Stimulated activated CD4-positive, alpha-beta T cell treated with anti-CD3 and anti-CD28 coated beads, Interleukin-4, amount 100 ng/mL, for 1 hour (primary cell): ENCODE measurements around the gene BTBD16.

Experiments used
- DNase-seq: peaks from one replicate; pipeline ENCODE4 v3.0.0-alpha.2; 2020

Gene BTBD16

DNA sequence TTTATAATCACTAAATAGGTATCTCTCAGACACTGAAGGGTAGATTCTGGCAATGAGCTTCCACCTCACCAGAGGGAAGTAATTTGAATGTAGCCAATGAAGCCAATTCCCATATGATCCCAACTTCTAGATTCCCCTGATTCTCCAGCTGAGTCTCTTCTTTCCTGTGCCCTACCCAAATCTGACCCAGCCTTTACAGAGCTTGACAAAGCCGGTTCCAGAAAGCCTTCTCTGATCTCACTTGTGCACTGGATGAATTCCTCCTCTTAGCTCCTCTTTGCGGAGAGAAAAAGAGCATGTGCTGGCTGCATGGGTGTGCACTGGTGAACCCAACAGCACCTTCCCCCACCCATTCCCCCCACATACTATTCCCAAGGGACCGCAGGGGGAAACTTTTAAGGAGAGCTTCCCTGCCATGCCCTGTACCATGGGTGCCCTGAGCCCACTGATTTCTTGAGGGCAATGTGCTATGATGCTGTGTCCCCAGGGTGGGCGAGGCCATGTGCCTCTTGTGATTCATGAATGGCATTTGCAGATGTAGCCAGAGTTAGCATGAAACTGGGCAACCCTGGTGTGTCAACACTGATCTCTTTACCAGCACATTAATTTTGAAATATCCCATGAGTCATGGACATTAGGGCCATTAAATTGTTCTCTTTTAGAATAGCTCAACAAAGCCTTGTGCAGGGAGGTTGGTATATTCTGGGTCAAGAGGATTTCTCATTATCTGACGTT is 53.0 kb downstream of the BTBD16 start:
- DNase-seq, result no peak

GRCh38 chr10:122325235-122325634 is 54.1 kb downstream of the BTBD16 start:
- no peak for DNase-seq

- no peak for DNase-seq
Observed at GRCh38 chr10:122326385-122326784, 55.3 kb downstream of the BTBD16 start.

DNA sequence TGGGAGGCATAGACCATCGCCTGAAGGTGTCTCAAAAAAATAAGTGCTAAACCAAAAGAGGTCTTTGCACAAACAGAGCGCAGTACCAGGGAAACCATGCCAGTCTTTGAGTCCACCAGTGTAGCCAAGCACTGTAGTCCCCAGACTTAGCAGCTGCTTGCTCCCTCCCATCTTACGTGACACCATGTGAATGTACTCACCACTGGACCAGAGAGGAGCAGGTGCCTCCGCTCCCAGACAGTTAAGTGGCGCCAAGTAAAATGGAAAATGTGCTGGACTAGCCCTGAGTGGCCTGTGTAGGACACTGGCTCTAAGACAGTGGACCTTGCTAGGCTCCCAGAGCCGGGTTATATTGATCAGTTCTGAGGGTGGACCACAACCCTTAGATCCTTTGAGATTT is 55.7 kb downstream of the BTBD16 start:
- DNase-seq, result no peak

DNA sequence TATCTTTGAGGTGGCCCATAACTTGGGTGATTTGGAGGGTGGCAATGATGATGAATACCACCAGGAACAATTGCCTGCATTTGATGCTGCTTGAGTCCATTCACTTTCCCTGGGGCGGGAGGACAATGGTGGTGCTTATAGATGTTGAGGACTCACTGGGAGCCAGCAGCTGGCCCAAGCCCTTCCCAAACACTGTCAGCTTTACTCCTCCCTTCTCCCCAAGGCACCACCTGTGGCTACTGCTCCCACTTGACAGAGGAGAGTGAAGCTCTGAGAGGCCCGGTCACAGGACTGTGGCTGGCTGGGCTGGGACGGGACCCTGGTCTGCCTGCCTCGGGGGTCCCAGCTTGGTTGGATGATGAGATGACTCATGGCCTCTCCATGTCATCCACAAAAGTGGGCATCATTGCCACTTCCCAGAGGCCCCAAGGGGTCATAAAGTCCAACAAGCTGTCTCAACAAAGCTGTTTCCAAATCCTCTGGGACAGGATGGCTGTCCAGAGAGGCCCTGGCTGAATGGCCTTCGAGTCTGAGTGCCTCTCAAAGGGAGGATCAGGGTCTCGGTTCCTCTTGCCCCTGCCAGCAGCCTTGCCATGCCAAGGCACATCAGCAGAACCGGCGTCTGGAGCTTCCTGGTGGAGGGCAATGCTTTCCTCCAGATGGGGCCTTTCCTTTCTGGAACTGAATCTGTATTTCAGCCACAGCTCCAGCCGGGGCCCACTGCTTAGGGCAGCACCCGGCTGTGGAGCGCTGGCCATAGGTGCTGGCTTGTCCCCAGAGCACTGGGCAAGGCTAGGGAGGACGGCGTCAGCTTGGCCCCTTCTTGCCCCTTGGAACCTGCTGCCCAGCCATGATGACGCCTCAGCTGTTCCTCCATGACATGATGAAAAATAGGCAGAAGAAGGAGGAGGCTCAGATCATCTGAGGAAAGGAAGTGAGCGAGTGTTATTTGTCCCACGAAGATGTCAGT is 56.4 kb downstream of the BTBD16 start:
- DNase-seq, result no peak

DNA sequence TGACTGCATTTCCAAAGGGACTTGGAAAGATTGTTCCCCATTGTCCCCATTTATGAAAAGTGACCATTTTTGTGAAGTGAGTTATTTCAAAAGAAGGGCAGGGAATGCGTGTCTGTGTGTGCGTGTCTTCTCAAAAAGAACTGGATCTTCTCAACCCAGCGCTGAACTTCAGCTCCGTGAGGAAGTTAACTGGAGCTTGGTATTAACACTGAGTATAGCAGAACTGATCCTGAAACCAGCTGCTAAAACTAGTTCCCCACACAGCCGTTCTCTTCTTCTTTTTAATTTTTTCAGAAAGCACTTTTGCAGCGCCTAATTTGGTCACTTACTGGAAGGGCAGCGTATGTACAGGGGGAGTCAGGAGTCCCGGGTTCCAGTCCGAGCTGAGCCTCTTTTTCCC is 57.6 kb downstream of the BTBD16 start:
- no peak for DNase-seq

DNA sequence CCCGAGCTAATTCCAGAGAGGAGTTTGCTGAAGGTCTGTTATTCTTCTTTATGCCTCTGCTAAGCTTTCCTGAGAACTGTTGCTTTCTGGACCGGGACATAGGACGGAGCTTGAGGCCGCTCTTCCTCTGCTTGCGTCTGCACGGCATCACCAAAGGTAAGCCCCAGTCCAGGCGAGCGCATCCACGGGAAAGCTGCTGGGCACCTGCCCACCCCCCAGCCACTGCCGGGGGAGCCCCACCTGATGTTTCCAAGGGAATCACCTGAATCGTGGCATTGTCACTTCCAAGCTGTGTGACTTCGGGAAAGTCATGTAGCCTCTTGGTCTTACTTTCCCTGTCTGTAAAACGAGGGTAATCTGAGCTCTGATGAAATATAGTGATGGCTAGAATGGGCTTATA is 58.3 kb downstream of the BTBD16 start:
- no peak for DNase-seq

DNA sequence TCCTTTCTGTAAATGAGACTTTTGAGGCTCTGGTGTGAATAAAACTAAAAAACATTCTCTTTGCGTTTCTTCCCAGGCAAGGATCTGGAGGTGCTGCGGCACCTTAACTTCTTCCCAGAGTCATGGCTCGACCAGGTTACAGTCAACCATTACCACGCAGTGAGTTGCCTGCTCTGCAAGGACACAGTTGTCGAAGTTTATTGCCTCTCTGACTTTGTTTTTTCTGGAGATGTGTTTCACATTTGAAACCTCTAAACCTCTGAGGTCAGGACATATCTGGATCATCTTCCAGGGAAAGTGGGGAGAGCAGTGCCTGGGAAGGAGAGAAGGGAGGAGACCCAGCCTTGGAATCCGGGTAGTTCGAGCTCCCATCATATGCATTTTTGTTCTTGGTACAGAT is 60.0 kb downstream of the BTBD16 start:
- DNase-seq, result no peak

DNA sequence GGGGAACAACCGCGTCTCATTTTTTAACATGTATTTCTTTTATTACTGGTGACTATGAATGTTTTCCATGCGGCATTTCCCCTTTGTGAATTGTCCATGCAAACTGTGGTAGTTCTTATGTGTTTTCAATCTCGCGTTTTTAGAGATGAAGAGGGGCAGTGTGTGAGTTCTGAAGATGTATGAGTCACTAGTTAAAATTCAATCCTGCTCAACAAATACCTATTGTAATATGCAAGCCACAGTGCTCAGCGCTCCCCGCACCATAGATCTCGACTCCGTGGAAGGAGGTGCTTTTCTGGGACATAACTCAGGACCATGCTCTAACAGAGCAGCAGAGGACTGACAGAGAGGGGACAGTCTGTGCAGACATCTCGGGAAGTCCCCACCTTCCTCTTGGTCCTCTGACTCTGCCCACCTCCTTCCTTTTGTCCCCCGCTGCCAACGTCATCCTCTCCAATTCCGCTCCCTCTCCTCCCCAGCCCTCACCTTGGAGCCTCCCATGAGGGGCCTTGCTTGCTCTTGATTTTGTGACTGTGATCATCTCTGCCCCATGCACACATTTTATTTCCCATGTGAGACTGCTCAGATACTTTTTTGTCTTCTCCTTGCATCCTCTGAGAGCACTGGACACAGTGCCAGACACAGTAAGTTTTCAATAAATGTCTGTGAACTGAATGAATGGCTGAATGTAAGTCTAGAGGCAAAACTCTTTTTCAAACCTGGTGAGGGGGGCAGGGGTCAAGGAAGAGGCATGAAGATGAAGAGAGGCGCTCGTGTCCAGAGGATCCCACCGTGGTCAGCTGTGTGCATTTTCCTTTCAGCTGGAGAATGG is 60.7 kb downstream of the BTBD16 start:
- DNase-seq, result no peak

DNA sequence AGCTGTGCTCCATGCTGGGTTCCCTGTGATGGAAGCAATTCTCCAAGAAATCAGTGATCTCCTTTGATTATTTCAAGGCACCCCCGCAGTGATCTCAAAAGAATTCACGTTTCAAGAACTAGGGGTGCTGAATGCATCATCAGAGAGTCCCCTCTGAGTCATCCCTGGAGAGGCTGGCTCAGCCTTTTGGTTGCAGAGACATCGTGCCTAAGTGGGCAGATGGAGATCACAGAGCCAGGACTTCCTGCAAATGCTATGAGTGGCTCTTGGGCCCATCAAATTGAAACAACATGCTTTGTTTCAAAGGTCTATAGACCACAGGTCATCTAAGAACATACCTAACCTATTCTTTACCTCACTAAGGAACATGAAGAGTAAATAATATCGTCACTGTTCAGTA is 61.9 kb downstream of the BTBD16 start:
- DNase-seq, result no peak

DNA sequence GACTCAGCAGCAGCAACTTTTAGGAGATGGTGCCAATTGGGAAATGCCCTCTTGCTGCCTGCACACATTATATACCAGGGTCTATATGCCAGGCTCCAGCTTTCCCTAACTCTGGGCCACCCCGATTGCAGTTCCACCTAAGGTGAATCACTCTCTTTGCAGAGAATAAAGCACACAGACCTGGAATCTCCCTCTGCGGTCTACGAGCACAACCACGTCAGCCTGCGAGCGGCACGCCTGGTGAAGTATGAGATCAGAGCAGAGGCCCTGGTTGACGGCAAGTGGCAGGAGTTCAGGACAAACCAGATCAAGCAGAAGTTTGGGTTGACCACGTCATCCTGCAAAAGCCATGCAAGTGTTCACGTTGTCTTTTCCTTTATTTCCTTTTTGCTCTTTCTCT is 65.2 kb downstream of the BTBD16 start:
- no peak for DNase-seq

- no peak for DNase-seq
Observed at GRCh38 chr10:122336961-122337360, 65.9 kb downstream of the BTBD16 start.

- no peak for DNase-seq
Observed at GRCh38 chr10:122338609-122339441, 67.7 kb downstream of the BTBD16 start.

GRCh38 chr10:122341141-122341810 is 70.2 kb downstream of the BTBD16 start:
- no peak for DNase-seq

GRCh38 chr10:122342293-122343134 is 71.4 kb downstream of the BTBD16 start:
- peak; percentile 47 for DNase-seq

DNA sequence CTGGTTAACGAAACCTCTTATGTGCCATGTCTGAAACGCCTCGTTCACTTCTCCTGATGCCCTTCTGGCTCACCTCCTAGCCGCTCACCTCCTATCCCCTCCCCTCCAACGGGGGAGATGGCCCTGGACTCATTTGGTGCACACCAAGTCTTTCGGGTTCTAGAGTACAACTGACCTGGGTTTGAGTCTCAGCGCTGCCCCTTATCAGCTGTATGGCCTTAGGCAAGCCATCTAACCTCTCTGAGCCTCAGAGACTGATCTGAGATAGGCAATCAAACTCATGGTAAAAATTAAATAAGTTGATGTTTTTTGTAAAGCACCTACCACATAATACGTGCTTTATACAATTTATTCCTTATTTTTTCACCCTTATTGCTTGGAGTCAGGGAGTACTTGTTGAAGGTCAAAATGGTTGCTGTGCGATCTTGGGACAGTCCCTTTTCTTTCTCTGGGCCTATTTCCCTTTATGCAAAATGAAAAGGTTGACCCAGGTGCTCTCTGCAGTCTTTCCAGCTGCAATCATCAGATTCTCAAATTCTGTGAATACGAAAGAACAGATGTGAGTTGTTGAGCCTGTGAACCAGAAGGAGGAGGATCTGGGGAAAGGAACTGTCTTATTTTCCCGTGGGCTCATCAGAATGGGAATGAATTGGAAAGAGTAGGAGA is 72.2 kb downstream of the BTBD16 start:
- no peak for DNase-seq

GRCh38 chr10:122343936-122344335 is 72.8 kb downstream of the BTBD16 start:
- DNase-seq, result no peak

- no peak for DNase-seq
Observed at GRCh38 chr10:122344741-122345258, 73.7 kb downstream of the BTBD16 start.

DNA sequence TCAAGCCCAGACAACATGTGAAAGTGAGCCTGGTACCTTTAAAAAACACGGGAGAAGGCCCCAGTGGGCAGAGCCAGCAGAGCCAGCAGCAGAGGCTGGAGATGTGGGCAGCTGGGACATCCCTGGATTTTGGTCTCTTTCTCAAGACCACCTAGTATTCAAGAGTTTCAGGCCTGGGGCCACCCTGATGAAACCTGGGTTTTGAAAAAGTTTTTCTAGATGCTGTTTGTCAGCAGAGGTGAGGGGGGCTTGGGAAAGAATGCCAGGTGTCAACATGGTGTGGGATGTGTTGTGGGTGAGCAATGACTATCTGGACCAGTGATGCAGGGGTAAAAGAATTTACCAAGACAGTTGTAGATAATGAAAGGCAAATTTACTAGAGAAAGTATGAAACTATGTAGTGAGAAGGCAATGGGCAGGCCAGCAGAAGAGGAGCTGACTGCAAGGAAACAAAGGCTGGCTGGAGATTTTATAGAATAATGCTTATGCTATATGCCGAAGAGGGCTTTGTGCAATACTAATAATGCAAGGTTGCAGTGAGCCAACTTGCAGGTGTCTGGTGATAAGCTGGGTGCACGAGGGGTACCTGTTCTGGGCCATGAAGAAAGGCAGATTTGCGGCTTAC is 75.3 kb downstream of the BTBD16 start:
- no peak for DNase-seq
